OCI-LY7 (cell line): Measurements from ENCODE around the gene LMAN2L.

ENCODE experiments used
- EZH2phosphoT487 ChIP-seq: fragments of 200-600 bp; sonication (generic); IDR thresholded peaks from 2 replicates; pipeline ENCODE4 v1.6.1; 2018; ENCODE audit warnings: low read depth, borderline replicate concordance, mild to moderate bottlenecking, mixed run types, antibody characterized with exemption, low read length, moderate library complexity, mixed read lengths
- TF ChIP-seq, protein P1 (sequence below): fragments of 200-600 bp; sonication (generic); conservative IDR thresholded peaks from 2 replicates; pipeline ENCODE4 v1.5.1; 2014; ENCODE audit warnings: mild to moderate bottlenecking, antibody characterized with exemption, low read length, moderate library complexity, mixed read lengths

DNA sequence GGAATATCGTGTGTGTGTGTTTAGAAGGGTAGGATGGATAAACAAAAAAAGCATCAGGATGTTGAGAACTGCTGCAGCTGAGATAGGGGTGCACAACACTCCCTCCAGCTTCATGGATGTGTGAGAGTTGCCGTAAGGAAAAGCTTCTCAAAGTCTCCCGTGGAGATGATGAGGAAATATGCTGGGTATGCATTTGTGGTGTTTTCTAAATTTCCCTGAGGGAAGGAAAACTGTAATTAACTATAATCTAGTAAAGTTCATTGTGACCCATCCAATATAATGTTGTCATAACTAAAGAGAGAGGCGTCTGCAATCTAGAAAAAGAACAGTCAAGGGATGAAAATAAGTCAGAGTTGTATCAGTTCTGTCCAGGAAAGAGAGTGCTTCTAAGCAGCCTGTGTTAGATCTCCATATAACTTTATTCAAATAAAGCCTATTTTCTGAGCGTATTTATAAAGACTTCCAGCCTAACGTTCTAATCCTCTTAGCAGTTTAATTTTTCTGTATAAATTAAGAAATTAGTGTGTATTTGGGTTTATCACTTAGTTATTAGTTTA is 7.3 kb upstream of the LMAN2L start:
- TF ChIP-seq, protein P1, sequence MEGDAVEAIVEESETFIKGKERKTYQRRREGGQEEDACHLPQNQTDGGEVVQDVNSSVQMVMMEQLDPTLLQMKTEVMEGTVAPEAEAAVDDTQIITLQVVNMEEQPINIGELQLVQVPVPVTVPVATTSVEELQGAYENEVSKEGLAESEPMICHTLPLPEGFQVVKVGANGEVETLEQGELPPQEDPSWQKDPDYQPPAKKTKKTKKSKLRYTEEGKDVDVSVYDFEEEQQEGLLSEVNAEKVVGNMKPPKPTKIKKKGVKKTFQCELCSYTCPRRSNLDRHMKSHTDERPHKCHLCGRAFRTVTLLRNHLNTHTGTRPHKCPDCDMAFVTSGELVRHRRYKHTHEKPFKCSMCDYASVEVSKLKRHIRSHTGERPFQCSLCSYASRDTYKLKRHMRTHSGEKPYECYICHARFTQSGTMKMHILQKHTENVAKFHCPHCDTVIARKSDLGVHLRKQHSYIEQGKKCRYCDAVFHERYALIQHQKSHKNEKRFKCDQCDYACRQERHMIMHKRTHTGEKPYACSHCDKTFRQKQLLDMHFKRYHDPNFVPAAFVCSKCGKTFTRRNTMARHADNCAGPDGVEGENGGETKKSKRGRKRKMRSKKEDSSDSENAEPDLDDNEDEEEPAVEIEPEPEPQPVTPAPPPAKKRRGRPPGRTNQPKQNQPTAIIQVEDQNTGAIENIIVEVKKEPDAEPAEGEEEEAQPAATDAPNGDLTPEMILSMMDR, result no peak
- no peak for TF ChIP-seq EZH2phosphoT487
